HEK293 (cell line): ENCODE data around the gene SERPINA3.
A peak's percentile ranks its signal among the peaks of the same experiment; 100 is the strongest.

Experiments
- CTCF ChIA-PET: fragments of 350-600 bp; formaldehyde crosslinking; extraction: SDS; loops from one replicate; lab custom pipeline; 2021; ENCODE audit warnings: antibody characterized with exemption; lab: Yijun Ruan, JAX
- POLR2A ChIA-PET: fragments of 300-600 bp; formaldehyde crosslinking; extraction: SDS; loops from one replicate; lab custom pipeline; 2020; ENCODE audit warnings: antibody characterized with exemption, inconsistent platforms; lab: Yijun Ruan, JAX
- H3K27ac ChIP-seq: fragments of 200-500 bp; sonication (Bioruptor generic); 2 replicates; pipeline ENCODE4 v1.5.1; 2014; ENCODE audit warnings: low read depth, low read length, control low read depth, inconsistent platforms; ENCODE audit errors: extremely low read depth
- H3K36me3 ChIP-seq, 2 experiments: fragments of 200-500 bp in 1 of 2; sonication (Bioruptor generic) in 1 of 2; 1 replicate in 1 of 2; 2 replicates in 1 of 2; pipeline ENCODE4 v1.5.1; 2014 to 2017; ENCODE audit warnings: inconsistent platforms in 2 of 2, low read length in 2 of 2; ENCODE audit not compliant: control insufficient read depth in 2 of 2, insufficient read depth in 1 of 2
- H3K4me1 ChIP-seq: fragments of 200-500 bp; sonication (Bioruptor generic); 2 replicates; pipeline ENCODE4 v1.5.1; 2014; ENCODE audit warnings: mild to moderate bottlenecking, low read length, inconsistent platforms; ENCODE audit not compliant: control insufficient read depth, insufficient read depth
- H3K4me3 ChIP-seq: 2 replicates; pipeline ENCODE4 v1.5.1; 2011; ENCODE audit warnings: low read depth, mild to moderate bottlenecking, control low read depth, low read length, moderate library complexity
- H3K9me3 ChIP-seq: fragments of 200-500 bp; sonication (Bioruptor generic); 2 replicates; pipeline ENCODE4 v1.5.1; 2014; ENCODE audit warnings: low read depth, low read length, inconsistent platforms; ENCODE audit not compliant: control insufficient read depth, insufficient read depth
- GLIS2 ChIP-seq: fragments of 450-650 bp; formaldehyde crosslinking; IDR thresholded peaks from 2 replicates; pipeline ENCODE4 v1.5.1; 2016; ENCODE audit warnings: missing biosample characterization, missing genetic modification characterization
- HOXD13 ChIP-seq: sonication (generic); formaldehyde crosslinking; IDR thresholded peaks from 2 replicates; pipeline ENCODE4 v1.8.0; 2022; ENCODE audit warnings: missing genetic modification reagents, borderline replicate concordance
- ZFHX2 ChIP-seq: fragments of 450-650 bp; formaldehyde crosslinking; conservative IDR thresholded peaks from 2 replicates; pipeline ENCODE4 v1.5.1; 2016; ENCODE audit warnings: missing biosample characterization, missing genetic modification characterization
- ZFP69B ChIP-seq: fragments of 450-650 bp; formaldehyde crosslinking; IDR thresholded peaks from 2 replicates; pipeline ENCODE4 v1.5.1; 2016; ENCODE audit warnings: missing biosample characterization, missing genetic modification characterization
- ZNF112 ChIP-seq: fragments of 450-650 bp; formaldehyde crosslinking; IDR thresholded peaks from 2 replicates; pipeline ENCODE4 v1.5.0; 2017; ENCODE audit warnings: missing biosample characterization, missing genetic modification characterization
- ZNF114 ChIP-seq: fragments of 450-650 bp; formaldehyde crosslinking; IDR thresholded peaks from 2 replicates; pipeline ENCODE4 v1.5.0; 2017; ENCODE audit warnings: missing biosample characterization, missing genetic modification characterization
- ZNF175 ChIP-seq: fragments of 450-650 bp; formaldehyde crosslinking; IDR thresholded peaks from 2 replicates; pipeline ENCODE4 v1.5.1; 2016; ENCODE audit warnings: missing biosample characterization, missing genetic modification characterization
- ZNF311 ChIP-seq: fragments of 450-650 bp; formaldehyde crosslinking; IDR thresholded peaks from 2 replicates; pipeline ENCODE4 v1.5.1; 2017; ENCODE audit warnings: missing biosample characterization, missing genetic modification characterization, borderline replicate concordance
- ZNF416 ChIP-seq: fragments of 450-650 bp; formaldehyde crosslinking; IDR thresholded peaks from 2 replicates; pipeline ENCODE4 v1.5.1; 2016; ENCODE audit warnings: missing biosample characterization, missing genetic modification characterization
- ZNF514 ChIP-seq: fragments of 450-650 bp; formaldehyde crosslinking; IDR thresholded peaks from 2 replicates; pipeline ENCODE4 v1.5.1; 2016; ENCODE audit warnings: missing biosample characterization, missing genetic modification characterization
- ZNF544 ChIP-seq: fragments of 450-650 bp; formaldehyde crosslinking; IDR thresholded peaks from 2 replicates; pipeline ENCODE4 v1.5.0; 2017; ENCODE audit warnings: missing biosample characterization, missing genetic modification characterization
- ZNF548 ChIP-seq: fragments of 450-650 bp; formaldehyde crosslinking; IDR thresholded peaks from 2 replicates; pipeline ENCODE4 v1.5.1; 2016; ENCODE audit warnings: missing biosample characterization, missing genetic modification characterization
- ZNF549 ChIP-seq: fragments of 450-650 bp; IDR thresholded peaks from 2 replicates; pipeline ENCODE4 v1.5.1; 2018; ENCODE audit warnings: missing biosample characterization, missing genetic modification characterization, mild to moderate bottlenecking, inconsistent platforms, moderate library complexity
- ZNF560 ChIP-seq: fragments of 450-650 bp; formaldehyde crosslinking; IDR thresholded peaks from 2 replicates; pipeline ENCODE4 v1.5.1; 2017; ENCODE audit warnings: missing biosample characterization, missing genetic modification characterization, borderline replicate concordance
- ZNF596 ChIP-seq: fragments of 450-650 bp; IDR thresholded peaks from 2 replicates; pipeline ENCODE4 v1.5.0; 2018; ENCODE audit warnings: missing biosample characterization, mild to moderate bottlenecking, missing genetic modification characterization, moderate library complexity
- ZNF600 ChIP-seq: fragments of 450-650 bp; formaldehyde crosslinking; IDR thresholded peaks from 2 replicates; pipeline ENCODE4 v1.5.1; 2016; ENCODE audit warnings: missing biosample characterization, missing genetic modification characterization
- ZNF624 ChIP-seq: fragments of 450-650 bp; formaldehyde crosslinking; IDR thresholded peaks from 2 replicates; pipeline ENCODE4 v1.5.1; 2017; ENCODE audit warnings: missing biosample characterization, missing genetic modification characterization
- ZNF677 ChIP-seq: fragments of 450-650 bp; IDR thresholded peaks from 2 replicates; pipeline ENCODE4 v1.5.0; 2018; ENCODE audit warnings: missing biosample characterization, mild to moderate bottlenecking, missing genetic modification characterization, moderate library complexity
- ZNF776 ChIP-seq: fragments of 450-650 bp; formaldehyde crosslinking; IDR thresholded peaks from 2 replicates; pipeline ENCODE4 v1.5.0; 2017; ENCODE audit warnings: missing biosample characterization, missing genetic modification characterization, borderline replicate concordance
- TF ChIP-seq, protein P1 (sequence below): fragments of 450-650 bp; formaldehyde crosslinking; IDR thresholded peaks from 2 replicates; pipeline ENCODE4 v1.5.1; 2017; ENCODE audit warnings: missing biosample characterization, missing genetic modification characterization
- TF ChIP-seq, protein P2 (sequence below): fragments of 450-650 bp; formaldehyde crosslinking; IDR thresholded peaks from 2 replicates; pipeline ENCODE4 v1.5.1; 2016; ENCODE audit warnings: missing biosample characterization, missing genetic modification characterization

The SERPINA3 gene

GRCh38 chr14:94638339-94638738 is 26.1 kb downstream of the SERPINA3 start (continued):
- TF ChIP-seq ZFHX2 (tag by site-specific recombination) (peak; percentile 96), ZNF560 (tag by site-specific recombination) (no peak), ZNF677 (tag by site-specific recombination) (no peak), ZFP69B (tag by site-specific recombination) (no peak)
- TF ChIP-seq, protein P1, sequence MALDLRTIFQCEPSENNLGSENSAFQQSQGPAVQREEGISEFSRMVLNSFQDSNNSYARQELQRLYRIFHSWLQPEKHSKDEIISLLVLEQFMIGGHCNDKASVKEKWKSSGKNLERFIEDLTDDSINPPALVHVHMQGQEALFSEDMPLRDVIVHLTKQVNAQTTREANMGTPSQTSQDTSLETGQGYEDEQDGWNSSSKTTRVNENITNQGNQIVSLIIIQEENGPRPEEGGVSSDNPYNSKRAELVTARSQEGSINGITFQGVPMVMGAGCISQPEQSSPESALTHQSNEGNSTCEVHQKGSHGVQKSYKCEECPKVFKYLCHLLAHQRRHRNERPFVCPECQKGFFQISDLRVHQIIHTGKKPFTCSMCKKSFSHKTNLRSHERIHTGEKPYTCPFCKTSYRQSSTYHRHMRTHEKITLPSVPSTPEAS (tag by site-specific recombination): peak; percentile 77

DNA sequence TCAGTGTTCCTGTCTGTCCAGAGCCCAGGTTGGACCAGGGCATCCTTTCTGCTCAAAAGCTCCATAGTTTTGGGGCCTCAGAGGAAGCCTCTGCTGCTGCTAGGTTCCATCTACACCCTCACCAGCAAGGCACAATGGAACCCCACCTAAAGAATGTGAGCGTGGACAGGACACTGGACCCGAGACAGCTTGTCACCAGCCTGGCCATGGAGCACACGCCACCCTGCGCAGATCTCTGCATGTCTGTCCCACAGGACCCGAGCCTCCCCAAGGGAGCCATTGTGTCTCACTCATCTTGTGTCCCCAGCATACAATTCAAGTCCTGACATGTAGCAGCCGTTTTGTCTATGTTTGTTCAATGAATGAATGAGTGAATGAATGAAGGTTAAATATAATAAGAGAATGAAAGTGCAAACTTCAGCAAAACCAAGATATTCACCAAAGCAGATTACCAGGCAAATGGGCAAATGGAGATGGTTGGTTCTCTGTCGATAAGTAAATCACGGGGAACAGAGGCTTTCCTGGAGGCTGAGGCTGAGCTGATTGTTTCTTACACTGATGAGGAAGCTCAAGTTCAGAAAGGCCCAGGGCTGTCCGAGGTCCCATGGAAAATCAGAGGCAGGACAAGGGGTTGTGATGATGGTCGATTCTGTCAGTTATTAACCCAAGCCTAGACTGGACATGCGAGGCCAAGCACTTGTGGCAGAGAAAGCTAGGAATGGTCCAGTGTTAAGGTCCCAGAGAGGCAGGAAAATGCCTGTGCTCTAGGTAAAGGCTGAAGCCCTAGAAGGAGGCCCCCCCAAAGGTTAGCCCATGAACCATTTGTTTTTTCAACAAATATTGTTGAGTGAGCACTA is 27.0 kb downstream of the SERPINA3 start:
- POLR2A ChIA-PET: interaction anchor here (0.8 kb wide), 1 partner anchor 12 kb away, joined by 3 read pairs; no protein-coding TSS in a partner anchor
- TF ChIP-seq ZNF624 (tag by site-specific recombination) (no peak), ZNF548 (no peak), ZNF114 (no peak), ZNF600 (tag by site-specific recombination) (no peak), GLIS2 (tag by site-specific recombination) (no peak), ZNF776 (tag by site-specific recombination) (no peak), ZNF311 (no peak), ZNF596 (tag by site-specific recombination) (no peak), ZNF514 (tag by site-specific recombination) (no peak), ZNF112 (no peak), ZNF416 (tag by site-specific recombination) (no peak), ZNF549 (tag by site-specific recombination) (no peak), HOXD13 (CRISPR knock-in tag) (no peak), ZNF544 (tag by site-specific recombination) (no peak), ZNF175 (tag by site-specific recombination) (no peak), ZFHX2 (tag by site-specific recombination) (no peak)
- TF ChIP-seq, protein P2, sequence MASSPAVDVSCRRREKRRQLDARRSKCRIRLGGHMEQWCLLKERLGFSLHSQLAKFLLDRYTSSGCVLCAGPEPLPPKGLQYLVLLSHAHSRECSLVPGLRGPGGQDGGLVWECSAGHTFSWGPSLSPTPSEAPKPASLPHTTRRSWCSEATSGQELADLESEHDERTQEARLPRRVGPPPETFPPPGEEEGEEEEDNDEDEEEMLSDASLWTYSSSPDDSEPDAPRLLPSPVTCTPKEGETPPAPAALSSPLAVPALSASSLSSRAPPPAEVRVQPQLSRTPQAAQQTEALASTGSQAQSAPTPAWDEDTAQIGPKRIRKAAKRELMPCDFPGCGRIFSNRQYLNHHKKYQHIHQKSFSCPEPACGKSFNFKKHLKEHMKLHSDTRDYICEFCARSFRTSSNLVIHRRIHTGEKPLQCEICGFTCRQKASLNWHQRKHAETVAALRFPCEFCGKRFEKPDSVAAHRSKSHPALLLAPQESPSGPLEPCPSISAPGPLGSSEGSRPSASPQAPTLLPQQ: no peak
- CTCF ChIA-PET: interaction anchor here (0.9 kb wide), 1 partner anchor 1105 kb away, joined by 4 read pairs; no protein-coding TSS in a partner anchor
- Histone ChIP-seq H3K4me1 (no peaks in the 10 kb centered on the region), H3K4me3 (no peak overlapping the region), H3K9me3 (no peaks in the 10 kb centered on the region), H3K27ac (no peak overlapping the region), H3K36me3 (no peaks in the 10 kb centered on the region)
